Inflammatory macrophage treated with lipopolysaccharide for 1 hour (primary cell): ENCODE results near the gene FBXO38.
A peak's percentile ranks its signal among the peaks of the same experiment; 100 is the strongest.

ENCODE experiments used
- DNase-seq, 2 donors: peaks; one replicate each; pipeline ENCODE4 v3.0.0-alpha.2; 2020 to 2022

The FBXO38 gene

DNA sequence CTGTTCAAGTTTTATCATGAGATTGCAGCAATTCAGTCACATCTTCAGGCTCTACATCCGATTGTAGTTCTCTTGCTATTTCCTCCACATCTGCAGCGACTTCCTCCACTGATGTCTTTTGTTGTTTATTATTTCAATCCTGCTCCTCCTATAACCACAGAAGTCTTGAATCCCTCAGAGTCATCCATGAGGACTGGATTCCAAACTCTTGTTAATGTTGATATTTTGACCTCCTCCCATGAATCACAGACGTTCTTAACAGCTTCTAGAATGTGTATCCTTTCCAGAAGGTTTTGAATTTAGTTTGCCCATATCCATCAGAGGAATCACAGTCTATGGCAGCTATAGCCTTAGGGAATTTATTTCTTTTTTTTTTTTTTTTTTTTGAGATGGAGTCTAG lies 3.6 kb downstream of the FBXO38 start:
- DNase-seq: no peak

DNA sequence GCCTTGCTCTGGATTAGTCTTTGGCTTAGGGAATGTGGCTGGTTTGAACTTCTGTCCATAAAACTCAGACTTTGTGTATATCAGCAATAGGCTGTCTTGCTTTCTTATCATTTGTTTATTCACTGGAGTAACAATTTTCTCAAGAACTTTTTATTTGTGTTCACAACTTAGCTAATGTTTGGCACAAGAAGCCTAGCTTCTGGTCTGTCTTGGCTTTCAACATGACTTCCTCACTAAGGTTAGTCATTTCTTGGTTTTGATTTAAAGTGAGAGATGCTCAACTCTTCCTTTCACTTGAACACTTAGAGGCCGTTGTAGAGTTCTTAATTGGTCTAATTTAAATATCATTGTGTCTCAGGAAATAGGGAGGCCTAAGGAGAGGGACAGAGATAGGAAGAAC lies 4.9 kb downstream of the FBXO38 start:
- no peak for DNase-seq

DNA sequence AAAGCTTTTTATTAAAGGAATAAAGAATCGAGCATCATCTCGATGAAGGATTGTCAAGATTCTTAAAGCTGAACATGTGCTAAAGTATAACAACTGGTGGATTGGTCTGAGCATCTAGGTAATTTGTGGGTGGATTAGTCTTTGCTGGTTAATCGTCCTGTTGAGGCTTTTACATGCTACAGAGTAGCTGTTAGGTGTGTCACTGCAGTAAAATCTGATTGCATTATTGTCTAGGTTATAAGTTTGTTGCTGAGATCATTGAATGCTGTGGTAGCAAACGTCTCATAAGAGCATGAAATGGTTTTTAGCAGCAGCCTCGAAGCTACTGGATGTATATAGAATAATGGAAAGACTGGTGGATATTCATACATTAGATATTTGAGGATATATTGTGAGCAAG lies 7.2 kb downstream of the FBXO38 start:
- no peak for DNase-seq

DNA sequence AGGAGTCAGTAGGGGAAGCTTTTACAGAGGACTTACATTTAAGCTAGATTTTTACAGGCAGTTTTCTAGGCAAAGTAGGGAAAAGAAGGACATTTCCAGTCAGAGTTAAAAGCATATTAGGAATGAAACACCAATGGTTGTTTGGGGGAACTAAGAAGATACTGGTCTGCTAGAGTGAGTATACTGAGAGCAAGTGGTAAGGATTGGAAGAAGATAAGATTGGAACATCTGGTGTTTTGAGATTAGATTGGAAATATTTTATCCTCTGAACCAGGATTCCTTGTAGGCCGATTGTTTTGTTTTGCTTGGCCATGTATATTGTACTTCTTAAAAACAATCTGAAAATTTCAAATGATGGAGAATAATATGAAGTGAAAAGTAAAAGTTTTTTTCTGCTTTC lies 7.7 kb downstream of the FBXO38 start:
- no peak for DNase-seq

DNA sequence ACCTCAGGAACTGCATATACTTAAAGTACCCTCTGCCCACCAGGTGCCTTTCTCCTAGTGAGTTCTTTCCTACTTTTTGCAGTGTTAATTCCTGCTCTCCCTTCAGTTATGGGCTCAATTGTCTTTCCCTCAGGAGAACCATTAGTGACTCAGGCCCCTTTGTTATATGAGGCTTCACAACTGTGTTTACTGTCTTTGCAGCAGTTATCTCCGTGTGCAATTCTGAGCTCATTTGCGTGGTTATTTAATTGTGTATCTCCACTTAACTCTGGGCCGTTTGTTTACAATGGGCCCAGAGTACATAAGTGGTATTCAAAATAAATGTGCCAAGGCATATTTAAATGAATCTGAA lies 9.6 kb downstream of the FBXO38 start:
- no peak for DNase-seq

DNA sequence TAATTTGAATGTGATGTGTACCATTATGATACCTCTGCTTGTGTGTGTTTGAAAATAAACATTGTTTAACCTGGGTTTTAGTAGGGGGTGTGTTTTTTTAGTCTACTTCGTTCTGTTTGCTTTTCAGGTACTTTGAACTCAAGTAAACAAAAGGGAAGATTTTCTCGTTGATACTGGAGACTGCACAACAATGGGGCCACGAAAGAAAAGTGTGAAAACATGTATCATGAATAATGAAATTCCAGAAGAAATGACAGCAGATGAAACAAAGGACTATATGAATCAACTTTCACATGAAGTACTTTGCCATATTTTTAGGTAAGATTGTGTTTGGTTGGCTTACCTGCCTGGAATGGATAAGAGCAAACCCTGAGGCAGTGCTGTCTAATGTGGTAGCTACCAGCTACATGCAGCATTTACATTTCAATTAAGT lies 10.8 kb downstream of the FBXO38 start:
- DNase-seq: no peak

DNA sequence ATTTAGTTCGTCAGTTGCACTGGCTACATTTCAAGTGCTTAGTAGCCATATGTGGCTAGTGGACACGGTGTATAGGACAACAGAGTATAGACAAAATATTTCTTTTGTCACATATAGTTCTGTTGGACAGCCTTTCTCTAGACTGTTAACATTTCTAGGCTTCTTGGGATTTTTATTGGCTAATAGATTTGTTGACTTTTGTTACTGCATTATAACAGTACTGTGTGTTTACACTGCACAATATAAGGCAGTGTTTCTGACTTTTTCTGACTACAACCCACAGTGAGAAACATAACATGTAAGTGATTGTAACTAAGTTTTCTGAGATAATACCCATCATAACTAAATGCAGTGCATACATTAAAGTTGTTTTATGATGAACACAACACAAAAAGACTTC lies 11.3 kb downstream of the FBXO38 start:
- DNase-seq: no peak

DNA sequence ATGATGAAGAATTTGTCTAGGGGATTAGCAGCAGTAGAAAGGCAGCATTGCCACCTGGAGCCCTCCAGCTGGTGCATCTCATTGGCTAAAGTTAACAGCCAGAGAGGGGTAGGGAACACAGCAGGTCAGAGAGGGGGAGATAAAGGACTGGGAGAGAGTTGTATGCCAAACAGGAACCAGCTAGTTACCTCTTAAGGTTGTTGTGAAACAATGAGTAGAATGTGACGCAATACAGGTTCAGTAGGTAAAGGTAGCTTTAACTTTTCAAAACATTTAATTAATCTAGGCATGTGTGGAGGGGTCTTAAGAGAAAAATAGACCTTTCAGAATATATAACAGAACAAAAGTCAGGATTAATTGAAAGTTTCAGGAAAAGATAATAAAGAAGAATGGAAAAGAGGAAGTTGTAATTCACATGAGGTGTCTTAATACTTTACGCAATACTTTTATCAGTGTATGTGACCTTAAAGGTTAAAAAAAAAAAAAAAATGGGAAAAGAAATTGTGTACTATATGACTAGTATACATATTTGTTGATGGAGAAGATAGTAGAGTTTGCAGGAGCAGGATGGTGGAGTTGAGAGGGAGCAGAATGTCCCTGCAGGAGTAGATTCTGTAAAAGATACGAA lies 14.3 kb downstream of the FBXO38 start:
- DNase-seq: peak in 1 of 2 donors; percentile 19

DNA sequence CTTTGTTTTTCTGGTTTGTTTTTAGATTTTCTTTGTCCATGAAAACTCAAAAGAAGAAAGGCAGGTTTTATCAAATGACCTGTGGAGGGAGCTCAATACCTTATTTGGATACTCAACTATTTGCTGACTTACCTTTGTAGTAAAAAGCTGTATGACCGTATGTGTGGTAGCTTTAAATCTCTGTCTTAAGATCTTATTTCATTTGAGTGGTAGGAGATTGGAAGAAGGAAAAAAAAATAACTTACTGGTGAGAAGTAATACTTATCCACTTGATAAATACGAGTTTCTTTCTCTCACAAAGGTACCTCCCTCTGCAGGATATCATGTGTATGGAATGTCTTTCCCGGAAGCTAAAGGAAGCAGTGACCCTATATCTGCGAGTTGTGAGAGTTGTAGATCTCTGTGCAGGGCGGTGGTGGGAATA lies 15.0 kb downstream of the FBXO38 start:
- no peak for DNase-seq

DNA sequence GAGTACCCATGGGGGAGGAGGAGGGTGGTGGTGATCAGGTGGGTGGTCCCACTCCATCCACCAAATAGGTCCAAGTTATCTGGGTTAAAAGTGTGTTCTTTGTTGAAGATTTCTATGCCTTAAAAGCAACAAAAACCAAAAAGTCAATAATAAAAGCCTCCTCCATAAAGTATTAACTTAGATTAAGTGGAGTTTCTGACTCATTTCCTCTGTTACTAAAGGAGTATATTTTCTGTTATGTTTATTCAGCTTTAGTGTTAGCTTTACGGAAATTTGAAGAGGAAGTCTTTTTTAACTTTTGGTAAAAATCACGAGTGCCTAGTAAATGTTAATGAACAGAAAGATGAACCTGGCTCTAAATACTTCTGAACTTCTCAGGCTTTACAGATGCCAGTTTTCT lies 17.8 kb downstream of the FBXO38 start:
- DNase-seq: peak; percentile 39 to 54

DNA sequence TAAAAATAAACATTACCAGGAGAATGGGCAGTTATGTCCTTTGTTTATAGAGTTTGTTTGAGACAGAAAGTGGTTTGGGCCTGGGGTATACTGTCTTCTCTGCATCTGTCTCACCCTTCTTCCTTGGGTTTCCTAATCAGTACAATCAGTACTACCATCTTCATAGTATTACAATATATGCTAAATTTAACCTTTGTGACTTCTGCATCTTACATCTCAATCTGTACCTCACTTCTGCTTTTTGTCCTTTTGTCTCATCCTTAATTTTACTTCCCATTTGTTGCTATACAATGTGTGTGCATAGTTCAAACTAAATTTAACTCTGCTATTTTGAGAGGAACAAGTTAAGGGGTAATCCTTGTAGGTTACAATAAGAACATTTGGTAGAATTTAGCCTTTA lies 19.6 kb downstream of the FBXO38 start:
- DNase-seq: peak; percentile 62 to 84

DNA sequence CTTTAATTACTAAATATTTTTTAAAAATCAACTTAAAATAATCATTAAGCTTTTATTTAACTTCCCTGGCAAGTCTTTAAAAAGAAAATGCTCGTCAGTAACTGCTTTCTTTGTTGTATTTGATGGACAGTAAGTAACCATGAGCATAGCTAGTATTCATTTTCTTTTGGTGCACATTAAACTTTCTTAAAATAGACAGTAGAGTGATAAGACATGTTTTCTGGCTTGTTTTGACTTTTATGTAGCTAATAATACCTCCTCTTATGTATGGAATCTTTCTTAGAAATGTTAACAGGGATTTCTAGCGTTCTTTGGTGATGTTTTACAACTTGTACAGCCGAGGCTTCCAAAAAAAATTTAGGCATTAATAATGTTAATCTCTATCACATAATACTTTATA lies 22.6 kb downstream of the FBXO38 start:
- DNase-seq: no peak

DNA sequence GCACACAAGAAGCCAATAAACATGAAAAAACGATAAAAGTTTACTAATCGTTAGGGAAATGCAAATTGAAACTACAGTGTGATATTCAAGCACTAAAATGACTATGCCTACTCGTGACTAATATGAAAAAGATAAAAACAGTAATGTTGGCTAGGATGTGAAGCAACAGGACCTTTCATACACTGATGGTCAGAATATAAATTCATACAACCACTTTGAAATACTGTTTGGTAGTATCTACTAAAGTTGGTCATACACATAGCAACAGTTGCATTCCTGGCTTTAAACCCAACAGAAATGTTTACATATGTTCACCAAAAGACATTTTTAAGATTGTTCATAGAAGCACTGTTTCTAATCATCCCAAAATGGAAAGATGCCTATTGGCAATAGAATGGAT lies 24.3 kb downstream of the FBXO38 start:
- DNase-seq: no peak

DNA sequence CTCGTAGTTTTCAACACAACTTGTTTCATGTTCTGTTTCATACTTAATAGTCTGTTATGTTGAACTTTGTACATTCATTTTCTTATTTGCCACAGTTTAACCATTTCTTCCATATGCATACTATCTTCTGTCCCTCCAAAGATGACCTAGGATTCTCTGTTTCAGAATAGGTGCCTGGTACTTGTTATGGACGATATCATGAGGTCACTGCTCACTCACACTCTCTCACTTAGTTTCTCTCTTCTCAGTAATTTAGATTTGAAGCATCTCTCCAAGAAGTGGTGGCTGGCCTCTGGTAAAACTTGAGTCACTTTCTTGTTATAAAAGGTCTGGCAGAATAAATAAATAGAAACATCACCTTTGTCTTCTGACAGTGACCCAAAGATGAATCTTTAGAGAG lies 28.4 kb downstream of the FBXO38 start:
- DNase-seq: no peak

DNA sequence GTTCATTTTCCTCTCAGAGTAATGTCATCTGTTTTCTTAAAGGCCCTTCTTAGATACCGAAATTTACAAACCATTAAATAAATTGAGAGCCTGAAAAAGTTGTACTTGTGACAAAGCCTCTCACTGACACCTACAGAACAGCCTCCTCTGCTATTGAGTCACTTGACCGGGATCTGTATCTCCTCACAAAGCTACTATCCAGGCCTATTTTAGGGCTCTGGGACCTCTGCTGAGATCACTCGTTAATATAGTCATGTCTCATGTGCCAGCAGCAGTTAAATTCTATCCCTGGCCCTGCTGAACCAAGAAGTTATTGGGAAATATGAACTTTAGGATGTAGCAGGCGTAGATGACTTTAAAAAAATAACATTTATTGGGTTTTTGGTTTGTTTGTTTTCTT lies 31.1 kb downstream of the FBXO38 start:
- no peak for DNase-seq

DNA sequence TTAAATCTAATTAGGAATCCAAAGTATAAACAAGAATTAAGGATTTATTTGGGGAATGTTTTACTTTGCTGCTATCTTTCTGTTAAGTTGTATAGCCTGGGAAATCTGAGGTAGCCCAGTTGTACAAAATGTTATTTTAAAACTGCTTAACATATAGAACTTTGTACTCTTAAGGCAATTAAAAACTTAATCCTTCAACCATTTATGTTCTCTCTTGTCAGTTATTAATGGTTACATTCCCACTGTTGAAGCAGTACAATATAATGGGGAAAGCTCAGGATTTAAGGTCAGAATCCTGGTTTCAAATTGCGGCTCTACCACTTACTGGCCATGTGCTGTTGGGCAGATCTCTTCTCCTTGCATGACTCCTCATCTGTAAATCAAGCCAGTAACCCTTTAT lies 32.7 kb downstream of the FBXO38 start:
- no peak for DNase-seq

DNA sequence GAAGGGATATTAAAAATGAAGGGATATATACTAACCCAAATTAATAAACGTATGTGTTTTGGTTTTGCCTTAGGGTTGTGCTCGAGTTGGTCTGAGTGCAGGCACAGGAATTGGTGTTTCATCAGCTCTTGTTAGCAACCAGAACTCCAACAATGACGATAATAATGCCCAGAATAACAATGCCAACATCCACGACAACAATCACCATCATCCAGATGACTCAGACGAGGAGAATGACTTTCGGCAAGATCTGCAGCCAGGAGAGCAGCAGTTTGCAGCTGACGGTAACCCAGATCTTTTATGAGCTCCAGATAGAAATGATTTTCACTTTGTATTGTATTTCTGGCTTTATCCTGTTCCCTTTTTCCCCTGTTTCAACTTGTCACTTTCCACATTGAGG lies 33.2 kb downstream of the FBXO38 start:
- no peak for DNase-seq

DNA sequence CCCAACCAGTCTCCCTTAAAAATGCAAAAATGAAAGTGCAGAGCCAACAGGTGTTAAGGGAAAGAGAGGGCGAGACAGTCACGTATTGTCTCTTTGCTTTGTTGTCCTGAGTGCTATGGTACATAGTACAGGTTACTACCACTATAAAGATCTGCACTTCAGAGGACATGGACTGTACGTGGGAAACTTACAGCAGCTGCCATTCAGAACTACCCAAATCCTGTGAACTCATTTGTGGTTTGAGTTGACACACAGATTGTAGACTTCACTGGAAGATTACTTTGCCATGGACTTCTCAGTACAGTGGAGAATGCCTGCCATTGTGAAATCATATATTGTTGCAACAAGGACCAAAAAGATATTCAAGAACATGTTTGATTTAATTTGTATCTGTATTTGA lies 34.8 kb downstream of the FBXO38 start:
- peak in 1 of 2 donors; percentile 8 for DNase-seq

DNA sequence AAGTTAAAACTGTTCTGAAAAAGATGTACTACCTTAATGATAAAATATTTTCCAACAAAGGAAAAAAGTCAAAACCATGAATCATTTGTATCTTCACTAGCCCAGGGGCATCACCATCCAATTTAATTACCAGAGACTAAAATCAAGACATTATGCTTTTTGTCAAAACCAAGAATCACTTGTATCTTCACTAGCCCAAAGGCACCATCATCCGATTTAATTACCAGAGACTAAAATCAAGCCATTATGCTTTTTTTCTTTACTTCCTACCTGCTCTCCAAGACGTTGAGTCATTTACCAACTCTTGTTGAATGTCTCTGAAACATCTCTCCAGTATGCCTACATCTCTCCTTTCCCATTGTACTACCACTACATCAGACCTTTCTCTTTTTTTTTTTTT lies 37.9 kb downstream of the FBXO38 start:
- no peak for DNase-seq

DNA sequence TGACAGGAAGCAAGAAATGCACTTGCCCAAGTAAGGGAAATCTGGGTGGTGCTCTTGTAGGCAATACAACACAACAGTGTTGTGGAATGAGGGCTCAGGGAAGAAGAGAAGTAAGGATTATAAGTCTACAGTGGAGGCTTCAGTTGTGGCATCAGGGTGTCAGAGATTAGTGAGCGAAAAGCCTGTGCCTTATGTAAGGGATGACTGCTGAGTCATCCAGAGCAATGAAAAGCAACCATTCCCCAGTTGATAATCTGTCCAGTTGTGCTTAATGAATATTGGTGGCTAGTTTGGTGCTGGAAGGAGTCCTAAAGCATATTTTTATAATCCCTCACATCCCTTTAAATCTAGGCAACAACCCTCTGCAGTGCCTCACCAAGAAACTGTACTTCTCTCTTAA lies 42.0 kb downstream of the FBXO38 start:
- no peak for DNase-seq

DNA sequence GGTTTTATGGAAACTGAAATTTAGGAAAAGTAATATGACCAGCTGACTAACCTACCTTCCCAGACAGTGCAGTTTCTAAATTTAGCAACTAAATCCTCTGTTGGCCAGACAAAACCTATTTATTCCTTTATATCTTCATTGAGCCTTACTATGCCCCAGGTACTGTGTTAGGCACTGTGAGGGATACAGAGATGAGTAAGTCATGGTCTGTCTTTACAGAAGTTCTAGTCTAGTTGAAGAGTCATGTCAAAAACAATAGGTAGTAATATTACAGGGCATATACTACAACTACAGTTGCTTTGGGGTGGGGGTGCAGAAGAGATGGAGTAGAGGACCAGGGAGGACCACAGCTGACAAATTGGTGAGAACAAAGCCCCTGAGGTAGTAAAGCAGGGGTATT lies 42.8 kb downstream of the FBXO38 start:
- DNase-seq: no peak

DNA sequence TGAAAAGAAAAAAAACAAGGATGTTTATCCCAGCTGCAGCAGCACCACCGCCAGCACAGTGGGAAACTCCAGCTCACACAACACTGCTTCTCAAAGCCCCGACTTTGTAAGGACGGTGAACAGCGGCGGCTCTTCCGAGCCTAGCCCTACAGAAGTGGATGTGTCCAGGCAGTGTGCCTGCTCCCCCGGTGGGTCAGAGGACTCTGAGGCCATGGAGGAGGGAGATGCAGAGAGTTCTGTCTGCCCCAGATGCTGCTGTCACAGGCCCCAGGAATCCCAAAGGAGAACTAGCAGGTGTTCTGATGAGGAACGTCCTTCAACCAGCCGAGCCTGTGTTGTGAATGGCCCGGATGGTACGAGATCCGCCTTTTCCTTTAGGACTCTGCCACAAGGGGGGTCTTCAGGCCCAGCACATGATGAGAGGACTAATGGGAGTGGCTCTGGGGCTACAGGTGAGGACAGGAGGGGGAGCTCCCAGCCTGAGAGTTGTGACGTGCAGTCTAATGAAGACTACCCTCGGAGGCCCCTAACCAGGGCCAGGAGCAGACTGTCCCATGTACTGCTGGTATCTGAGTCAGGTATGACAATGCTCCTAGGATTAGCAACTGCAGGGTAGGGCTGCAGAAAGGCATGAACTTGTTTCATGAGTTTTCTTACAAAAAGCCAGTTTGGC lies 43.7 kb downstream of the FBXO38 start:
- no peak for DNase-seq

DNA sequence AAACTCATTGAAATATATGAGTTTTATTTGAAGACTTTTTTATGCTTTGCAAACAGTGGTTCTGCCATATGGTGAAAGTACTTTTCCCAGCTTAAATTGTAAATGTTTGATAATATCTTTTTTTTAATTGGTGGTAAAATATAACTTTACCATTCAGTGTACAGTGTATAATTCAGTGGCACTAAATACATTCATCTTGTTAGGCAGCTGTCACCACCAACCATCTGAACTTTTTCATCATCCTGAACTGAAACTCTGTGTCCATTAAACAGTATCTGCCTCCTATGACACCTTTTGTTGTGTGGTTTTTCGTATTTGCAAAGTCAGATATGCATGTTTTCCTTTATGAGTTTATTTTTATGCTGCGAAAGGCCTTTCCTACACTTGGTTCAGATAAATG lies 45.1 kb downstream of the FBXO38 start:
- DNase-seq: no peak

DNA sequence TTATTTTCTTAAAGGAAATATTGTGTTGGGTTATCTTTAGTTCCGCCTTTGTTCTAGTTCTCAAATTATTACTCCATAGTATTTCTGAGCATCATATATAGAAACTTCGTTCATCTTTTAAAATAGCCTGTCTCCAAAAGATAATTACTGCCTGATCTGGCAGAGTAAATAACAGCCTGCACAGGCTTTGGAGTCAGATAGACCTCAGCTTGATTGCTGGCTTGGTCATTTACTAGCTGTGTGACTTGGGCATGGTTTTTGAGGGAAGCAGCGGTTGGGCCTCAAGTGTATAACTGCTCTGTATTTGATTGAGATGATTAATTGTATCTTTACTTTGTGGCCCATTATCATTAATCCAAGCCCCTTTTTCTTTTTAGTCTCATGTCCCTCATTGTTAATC lies 50.1 kb downstream of the FBXO38 start:
- no peak for DNase-seq

DNA sequence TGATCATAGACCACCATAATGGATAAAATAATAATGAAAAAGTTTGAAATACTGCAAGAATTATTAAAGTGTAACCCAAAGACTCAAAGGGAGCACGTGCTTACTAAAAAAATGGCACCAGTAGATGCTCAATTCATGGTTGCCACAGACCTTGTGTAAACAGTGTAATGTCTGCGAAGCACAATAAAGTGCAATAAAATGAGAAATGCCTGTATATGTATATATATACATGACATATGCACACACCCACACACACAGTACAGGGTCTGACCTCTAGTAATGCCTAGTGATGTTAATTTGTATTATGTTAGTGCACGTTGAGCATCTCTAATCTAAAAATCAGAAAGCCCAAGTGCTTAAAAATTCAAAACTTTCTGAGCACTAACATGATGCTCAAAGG lies 52.3 kb downstream of the FBXO38 start:
- no peak for DNase-seq
